Measurements from ENCODE around the gene RASGRP1.
A peak's percentile ranks its signal among the peaks of the same experiment; 100 is the strongest.

The RASGRP1 gene

GRCh38 chr15:38453971-38454695 lies 110.5 kb downstream of the RASGRP1 start, which contains the start of gene FAM98B:
FAM98B (plus strand) TSS chr15:38454127; CDS start chr15:38454162, 35 bp downstream.
- TF ChIP-seq REST (IDR thresholded peaks at IDR 0.05; ENCODE audit: insufficient read depth in 1 of 2, low read depth in 2 of 2, low read length in 2 of 2): peak; percentile 41 to 73; a peak in 3 of 4 replicates
- peak; percentile 93 for TF ChIP-seq FOXP2 (optimal IDR thresholded peaks at IDR 0.05; ENCODE audit: borderline replicate concordance, extremely low read depth, extremely low read length, insufficient read depth)
- TF ChIP-seq POLR2AphosphoS5 (IDR thresholded peaks at IDR 0.05; ENCODE audit: low read depth, low read length): peak; percentile 85
- TF ChIP-seq SIN3A (IDR thresholded peaks at IDR 0.05; ENCODE audit: borderline replicate concordance, insufficient read depth, low read length): peak; percentile 35; the same call in 1 of the 2 replicates
- TF ChIP-seq TAF1 (IDR thresholded peaks at IDR 0.05; ENCODE audit: borderline replicate concordance, insufficient read depth, low read length): peak; percentile 97

- TF ChIP-seq REST (IDR thresholded peaks at IDR 0.05; ENCODE audit: insufficient read depth in 1 of 2, low read depth in 2 of 2, low read length in 2 of 2): no peak
- no peak for TF ChIP-seq SIN3A (IDR thresholded peaks at IDR 0.05; ENCODE audit: borderline replicate concordance, insufficient read depth, low read length)
- no peak for TF ChIP-seq FOXP2 (optimal IDR thresholded peaks at IDR 0.05; ENCODE audit: borderline replicate concordance, extremely low read depth, extremely low read length, insufficient read depth)
These were observed 123.5 kb downstream of the RASGRP1 start for GRCh38 chr15:38441130-38441519.

- TF ChIP-seq SIN3A (IDR thresholded peaks at IDR 0.05; ENCODE audit: borderline replicate concordance, insufficient read depth, low read length) (no peak), FOXP2 (optimal IDR thresholded peaks at IDR 0.05; ENCODE audit: borderline replicate concordance, extremely low read depth, extremely low read length, insufficient read depth) (no peak), POLR2AphosphoS5 (IDR thresholded peaks at IDR 0.05; ENCODE audit: low read depth, low read length) (no peak), TAF1 (IDR thresholded peaks at IDR 0.05; ENCODE audit: borderline replicate concordance, insufficient read depth, low read length) (no peak), REST (IDR thresholded peaks at IDR 0.05; ENCODE audit: insufficient read depth in 1 of 2, low read depth in 2 of 2, low read length in 2 of 2) (no peak)
These were observed 124.1 kb downstream of the RASGRP1 start for GRCh38 chr15:38440353-38441129.

Measured in PFSK-1 (cell line).